ENCODE measurements around the gene SMIM7.

DNA sequence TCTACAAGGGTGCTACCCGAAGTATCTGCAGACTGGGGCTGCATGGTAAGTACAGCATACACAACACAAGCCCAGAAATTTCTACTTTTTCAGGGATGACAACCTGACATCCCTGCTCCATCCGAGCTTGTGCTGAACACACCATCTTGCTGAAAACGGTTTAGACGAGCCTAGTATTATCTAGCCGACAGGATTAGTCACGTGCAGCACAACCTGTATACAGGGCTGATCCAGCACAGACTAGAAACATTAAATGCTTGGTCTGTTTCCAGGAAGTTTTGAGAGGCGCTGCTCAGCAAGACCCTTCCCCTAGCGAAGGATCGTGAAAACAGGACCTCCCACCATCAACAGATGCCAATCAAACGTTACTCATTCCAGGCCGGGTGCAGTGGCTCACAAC, 4.2 kb downstream of the SMIM7 start:
- TF ChIP-seq CTCF (IDR thresholded peaks at IDR 0.05) = no peak
- no peak for TF ChIP-seq POLR2A (IDR thresholded peaks at IDR 0.05)
